H9 (cell line): ENCODE results near the gene SCT. TPM values are rescaled to one million over a fixed set of nuclear protein-coding genes. Genes with fewer than 3 reads are reported as not detected.

ENCODE experiments used
- DNase-seq: peaks from one replicate; pipeline ENCODE4 v3.0.0-alpha.2; 2017
- H2AFZ ChIP-seq: one replicate; pipeline ENCODE4 v1.6.1; 2013; ENCODE audit warnings: mild to moderate bottlenecking, low read length, control low read depth, moderate library complexity
- H2AK5ac ChIP-seq: 2 replicates; pipeline ENCODE4 v1.6.1; 2013; ENCODE audit warnings: low read length, control low read depth, mixed read lengths; ENCODE audit not compliant: insufficient read length
- H2BK120ac ChIP-seq: one replicate; pipeline ENCODE4 v1.6.1; 2013; ENCODE audit warnings: low read depth, mild to moderate bottlenecking, low read length, control low read depth, inconsistent platforms; ENCODE audit not compliant: poor library complexity, severe bottlenecking
- H2BK12ac ChIP-seq: 2 replicates; pipeline ENCODE4 v1.6.1; 2013; ENCODE audit warnings: low read length, control low read depth, mixed read lengths, low read depth; ENCODE audit not compliant: insufficient read length
- H2BK15ac ChIP-seq: 2 replicates; pipeline ENCODE4 v1.6.1; 2013; ENCODE audit warnings: low read depth, low read length, control low read depth
- H2BK20ac ChIP-seq: one replicate; pipeline ENCODE4 v1.6.1; 2013; ENCODE audit warnings: low read depth, mild to moderate bottlenecking, low read length, control low read depth, inconsistent platforms; ENCODE audit not compliant: poor library complexity, severe bottlenecking
- H2BK5ac ChIP-seq: 2 replicates; pipeline ENCODE4 v1.6.1; 2013; ENCODE audit warnings: low read length, control low read depth, mixed read lengths; ENCODE audit not compliant: insufficient read length
- H3K14ac ChIP-seq: 2 replicates; pipeline ENCODE4 v1.6.1; 2013; ENCODE audit warnings: low read length, control low read depth; ENCODE audit not compliant: insufficient read depth
- H3K18ac ChIP-seq: 2 replicates; pipeline ENCODE4 v1.6.1; 2013; ENCODE audit warnings: low read depth, mild to moderate bottlenecking, mixed read lengths, low read length, control low read depth; ENCODE audit not compliant: insufficient read length
- H3K23ac ChIP-seq: 2 replicates; pipeline ENCODE4 v1.6.1; 2013; ENCODE audit warnings: low read length, control low read depth, mixed read lengths, low read depth; ENCODE audit not compliant: insufficient read length
- H3K23me2 ChIP-seq: 2 replicates; pipeline ENCODE4 v1.6.1; 2013; ENCODE audit warnings: low read depth, mild to moderate bottlenecking, mixed read lengths, low read length, control low read depth; ENCODE audit not compliant: insufficient read length, poor library complexity, severe bottlenecking
- H3K27ac ChIP-seq: 2 replicates; pipeline ENCODE4 v1.5.1; 2013; ENCODE audit warnings: low read length, control low read depth, mixed read lengths, low read depth; ENCODE audit not compliant: insufficient read length
- H3K27me3 ChIP-seq: 2 replicates; pipeline ENCODE4 v1.6.1; 2013; ENCODE audit warnings: low read length, control low read depth, inconsistent platforms; ENCODE audit not compliant: insufficient read depth
- H3K4ac ChIP-seq: 2 replicates; pipeline ENCODE4 v1.6.1; 2013; ENCODE audit warnings: low read depth, mild to moderate bottlenecking, control low read depth, inconsistent platforms, low read length, moderate library complexity
- H3K4me1 ChIP-seq: 2 replicates; pipeline ENCODE4 v1.6.1; 2013; ENCODE audit warnings: low read length, control low read depth, inconsistent platforms; ENCODE audit not compliant: insufficient read depth
- H3K4me2 ChIP-seq: 2 replicates; pipeline ENCODE4 v1.6.1; 2013; ENCODE audit warnings: low read length, control low read depth, mixed read lengths; ENCODE audit not compliant: insufficient read length, insufficient read depth
- H3K56ac ChIP-seq: 2 replicates; pipeline ENCODE4 v1.6.1; 2013; ENCODE audit warnings: low read depth, mild to moderate bottlenecking, mixed read lengths, low read length, control low read depth; ENCODE audit not compliant: insufficient read length
- H3K79me1 ChIP-seq: 2 replicates; pipeline ENCODE4 v1.6.1; 2013; ENCODE audit warnings: low read depth, mild to moderate bottlenecking, moderate library complexity, low read length, control low read depth, inconsistent platforms; ENCODE audit not compliant: insufficient read depth, poor library complexity, severe bottlenecking
- H3K79me2 ChIP-seq: 2 replicates; pipeline ENCODE4 v1.6.1; 2013; ENCODE audit warnings: low read length, control low read depth, inconsistent platforms; ENCODE audit not compliant: insufficient read depth
- H3K9ac ChIP-seq: 2 replicates; pipeline ENCODE4 v1.6.1; 2013; ENCODE audit warnings: low read length, control low read depth, mixed read lengths; ENCODE audit not compliant: insufficient read length; ENCODE audit errors: extremely low read depth
- H3K9me3 ChIP-seq: one replicate; pipeline ENCODE4 v1.6.1; 2013; ENCODE audit warnings: low read depth, low read length, inconsistent platforms; ENCODE audit not compliant: control insufficient read depth
- H3T11ph ChIP-seq: one replicate; pipeline ENCODE4 v1.6.1; 2013; ENCODE audit warnings: mild to moderate bottlenecking, low read length, control low read depth, inconsistent platforms
- H4K20me1 ChIP-seq: one replicate; pipeline ENCODE4 v1.6.1; 2013; ENCODE audit not compliant: control insufficient read depth, insufficient read length, insufficient read depth
- H4K5ac ChIP-seq: 2 replicates; pipeline ENCODE4 v1.6.1; 2013; ENCODE audit warnings: low read depth, mild to moderate bottlenecking, mixed read lengths, low read length, control low read depth; ENCODE audit not compliant: insufficient read length
- H4K8ac ChIP-seq: replicated peaks from 2 replicates; pipeline ENCODE4 v1.6.1; 2013; ENCODE audit warnings: low read length, control low read depth, mixed read lengths, low read depth; ENCODE audit not compliant: insufficient read length
- H4K91ac ChIP-seq: 2 replicates; pipeline ENCODE4 v1.6.1; 2013; ENCODE audit warnings: low read depth, mild to moderate bottlenecking, moderate library complexity, mixed read lengths, low read length, control low read depth; ENCODE audit not compliant: insufficient read length
- H3K27ac Mint-ChIP-seq, 3 experiments: 2 replicates in 2 of 3; 3 replicates in 1 of 3; pipeline ENCODE4 v1.8.0; 2020 to 2021; ENCODE audit warnings: mixed read lengths in 3 of 3, mild to moderate bottlenecking in 1 of 3, moderate library complexity in 1 of 3
- H3K27me3 Mint-ChIP-seq: 2 replicates; pipeline ENCODE4 v1.8.0; 2021; ENCODE audit warnings: low read depth, mild to moderate bottlenecking, moderate library complexity, mixed read lengths
- H3K36me3 Mint-ChIP-seq, 3 experiments: 2 replicates in 2 of 3; 3 replicates in 1 of 3; pipeline ENCODE4 v1.8.0; 2020 to 2021; ENCODE audit warnings: low read depth in 3 of 3, mixed read lengths in 3 of 3; ENCODE audit not compliant: insufficient read depth in 1 of 3
- H3K4me1 Mint-ChIP-seq, 2 experiments: 2 replicates each; pipeline ENCODE4 v1.8.0; 2020; ENCODE audit warnings: mixed read lengths in 2 of 2
- H3K4me3 Mint-ChIP-seq, 2 experiments: 2 replicates in 1 of 2; 3 replicates in 1 of 2; pipeline ENCODE4 v1.8.0; 2020 to 2021; ENCODE audit warnings: mild to moderate bottlenecking in 2 of 2, mixed read lengths in 2 of 2, moderate library complexity in 1 of 2
- H3K9me3 Mint-ChIP-seq, 2 experiments: 2 replicates in 1 of 2; 3 replicates in 1 of 2; pipeline ENCODE4 v1.8.0; 2020; ENCODE audit warnings: mild to moderate bottlenecking in 2 of 2, mixed read lengths in 2 of 2, moderate library complexity in 1 of 2
- WGBS: extraction: QIAGEN DNeasy Blood & Tissue Kit; methylation state at CpG from one replicate; pipeline ENCODE4 v1.1.7; 2013; ENCODE audit warnings: missing lambda C conversion rate, low lambda C conversion rate, mixed read lengths; ENCODE audit not compliant: insufficient read length; ENCODE audit errors: extremely low coverage; 5-methylcytosine and 5-hydroxymethylcytosine counted together
- total RNA-seq: library from RNA; stranded (reverse); gene quantifications from 2 replicates; pipeline ENCODE4 v1.2.1, GENCODE V29; 2021
- TF ChIP-seq, protein P1 (sequence below): fragments of 200-600 bp; sonication (generic); conservative IDR thresholded peaks from 3 replicates; pipeline ENCODE4 v1.8.0; 2021; ENCODE audit warnings: antibody characterized with exemption, mild to moderate bottlenecking

The SCT gene
- total RNA-seq, 1 experiment from 2014 or later, result 1.8 TPM

DNA sequence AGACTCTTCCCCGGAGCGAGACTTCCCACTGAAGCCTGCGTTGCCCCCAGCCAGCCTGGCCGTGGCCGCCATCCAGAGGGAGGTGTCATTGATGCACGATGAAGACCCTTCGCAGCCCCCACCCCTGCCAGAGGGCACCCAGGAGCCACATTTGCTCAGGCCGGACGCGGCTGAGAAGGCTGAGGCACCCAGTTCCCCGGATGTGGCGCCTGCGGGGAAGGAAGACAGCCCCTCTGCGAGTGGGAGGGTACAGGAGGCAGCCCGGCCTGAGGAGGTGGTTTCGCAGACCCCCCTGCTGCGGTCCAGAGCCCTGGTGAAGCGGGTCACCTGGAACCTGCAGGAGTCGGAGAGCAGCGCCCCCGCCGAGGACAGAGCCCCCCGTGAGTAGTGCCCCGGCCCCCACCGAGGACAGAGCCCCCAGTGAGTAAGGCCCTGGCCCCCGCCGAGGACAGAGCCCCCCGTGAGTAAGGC, 17.6 kb downstream of the SCT start:
- Histone ChIP-seq H2AK5ac (no peak overlapping the region), H2BK15ac (no peak overlapping the region), H2BK5ac (no peak overlapping the region), H2BK12ac (no peak overlapping the region), H4K8ac (no peak overlapping the region), H3K79me2 (no peaks in the 10 kb centered on the region), H2BK120ac (no peak overlapping the region), H3K79me1 (no peaks in the 10 kb centered on the region), H3K4me2 (no peak overlapping the region), H4K20me1 (peaks cover 3% of the 10 kb centered on the region), H3K14ac (no peak overlapping the region), H3K27me3 (no peaks in the 10 kb centered on the region), H3K18ac (no peak overlapping the region), H3K23me2 (no peaks in the 10 kb centered on the region), H3K27ac (no peak overlapping the region), H3K4ac (no peak overlapping the region), H3K9ac (no peak overlapping the region), H4K5ac (no peak overlapping the region), H2AFZ (no peak overlapping the region), H2BK20ac (no peak overlapping the region), H3K56ac (no peak overlapping the region), H3T11ph (no peak overlapping the region), H3K9me3 (no peaks in the 10 kb centered on the region), H3K4me1 (no peaks in the 10 kb centered on the region), H3K23ac (no peak overlapping the region), H4K91ac (no peak overlapping the region)
- Mint-ChIP-seq H3K9me3 (no peaks in the 10 kb centered on the region), H3K36me3 (peaks cover 23 to 66% (median 61%) of the 10 kb centered on the region in 3 experiments), H3K27ac (no peak overlapping the region), H3K4me1 (peaks cover 3 to 4% of the 10 kb centered on the region in 2 experiments; a peak in 1 of 4 replicates), H3K27me3 (no peaks in the 10 kb centered on the region), H3K4me3 (no peak overlapping the region)
- DNase-seq, result no peak
- WGBS, result no CpG with 5 or more reads among the region's 28 CpGs
- TF ChIP-seq, protein P1, sequence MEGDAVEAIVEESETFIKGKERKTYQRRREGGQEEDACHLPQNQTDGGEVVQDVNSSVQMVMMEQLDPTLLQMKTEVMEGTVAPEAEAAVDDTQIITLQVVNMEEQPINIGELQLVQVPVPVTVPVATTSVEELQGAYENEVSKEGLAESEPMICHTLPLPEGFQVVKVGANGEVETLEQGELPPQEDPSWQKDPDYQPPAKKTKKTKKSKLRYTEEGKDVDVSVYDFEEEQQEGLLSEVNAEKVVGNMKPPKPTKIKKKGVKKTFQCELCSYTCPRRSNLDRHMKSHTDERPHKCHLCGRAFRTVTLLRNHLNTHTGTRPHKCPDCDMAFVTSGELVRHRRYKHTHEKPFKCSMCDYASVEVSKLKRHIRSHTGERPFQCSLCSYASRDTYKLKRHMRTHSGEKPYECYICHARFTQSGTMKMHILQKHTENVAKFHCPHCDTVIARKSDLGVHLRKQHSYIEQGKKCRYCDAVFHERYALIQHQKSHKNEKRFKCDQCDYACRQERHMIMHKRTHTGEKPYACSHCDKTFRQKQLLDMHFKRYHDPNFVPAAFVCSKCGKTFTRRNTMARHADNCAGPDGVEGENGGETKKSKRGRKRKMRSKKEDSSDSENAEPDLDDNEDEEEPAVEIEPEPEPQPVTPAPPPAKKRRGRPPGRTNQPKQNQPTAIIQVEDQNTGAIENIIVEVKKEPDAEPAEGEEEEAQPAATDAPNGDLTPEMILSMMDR, result no peak
